GM12878 (cell line): ENCODE data around the gene FLRT1. TPM values are rescaled to one million over a fixed set of nuclear protein-coding genes. Genes with fewer than 3 reads are reported as not detected.

Experiments
- ATAC-seq: fragments of 200-7000 bp; cut with Tn5 transposase; 3 replicates; pipeline ENCODE4 v1.9.1; 2020; ENCODE audit warnings: mild to moderate bottlenecking, moderate library complexity
- BruUV-seq: library from RNA; stranded (reverse); fragments of 400-500 nt; replicated peaks from 2 replicates; lab custom pipeline; 2021; lab: Mats Ljungman, UMichigan
- CTCF ChIA-PET: fragments of 300-600 bp; sonication (Branson Sonifier 250); formaldehyde crosslinking; extraction: SDS; loops from one replicate; lab custom pipeline; 2021; ENCODE audit warnings: inconsistent platforms; lab: Yijun Ruan, JAX
- POLR2A ChIA-PET: fragments of 350-600 bp; formaldehyde crosslinking; extraction: SDS; loops from one replicate; lab custom pipeline; 2021; ENCODE audit warnings: inconsistent platforms; lab: Charles Lee
- RAD21 ChIA-PET: fragments of 300-600 bp; sonication (Branson Sonifier 250); formaldehyde crosslinking; loops from one replicate; lab custom pipeline; 2023; ENCODE audit warnings: antibody characterized with exemption; ENCODE audit not compliant: unreplicated experiment; lab: Charles Lee
- SMC1A ChIA-PET: fragments of 300-600 bp; sonication (Branson Sonifier 250); formaldehyde crosslinking; loops from one replicate; lab custom pipeline; 2023; ENCODE audit not compliant: unreplicated experiment, uncharacterized antibody; lab: Charles Lee
- DNase-seq: peaks from one replicate; pipeline ENCODE4 v3.0.0-alpha.2; 2011; ENCODE audit warnings: low read depth, low spot score
- FAIRE-seq: peaks from 3 replicates; lab custom pipeline; 2011; peaks lifted over from hg19 to GRCh38; lab: Jason Lieb, UNC
- H2AFZ ChIP-seq: 2 replicates; pipeline ENCODE4 v1.6.0; 2011; ENCODE audit warnings: low read depth, low read length, control low read depth; ENCODE audit not compliant: control insufficient read depth
- H3K27ac ChIP-seq: 2 replicates; pipeline ENCODE4 v1.5.1; 2011; ENCODE audit warnings: control low read depth; ENCODE audit not compliant: control insufficient read depth, insufficient read depth
- H3K27me3 ChIP-seq, 2 experiments: replicated peaks in 1 of 2; 2 replicates each; pipeline versions ENCODE4 v1.6.0 to v1.6.1; 2011; ENCODE audit warnings: low read length in 1 of 2; ENCODE audit not compliant: control insufficient read depth in 2 of 2, insufficient read depth in 2 of 2
- H3K36me3 ChIP-seq, 2 experiments: 2 replicates each; pipeline ENCODE4 v1.5.1; 2011; ENCODE audit warnings: low read length in 1 of 2; ENCODE audit not compliant: control insufficient read depth in 2 of 2, insufficient read depth in 2 of 2
- H3K4me1 ChIP-seq: 2 replicates; pipeline ENCODE4 v1.6.1; 2011; ENCODE audit warnings: mild to moderate bottlenecking, low read length, moderate library complexity, mixed read lengths; ENCODE audit not compliant: control insufficient read depth, insufficient read depth
- H3K4me2 ChIP-seq: 2 replicates; pipeline ENCODE4 v1.6.0; 2011; ENCODE audit warnings: control low read depth; ENCODE audit not compliant: control insufficient read depth, insufficient read depth
- H3K4me3 ChIP-seq: fragments of 200-600 bp; sonication (generic); 2 replicates; pipeline ENCODE4 v1.5.1; 2016
- H3K79me2 ChIP-seq: 2 replicates; pipeline ENCODE4 v1.6.0; 2011; ENCODE audit warnings: low read length; ENCODE audit not compliant: control insufficient read depth, insufficient read depth
- H3K9ac ChIP-seq: 2 replicates; pipeline ENCODE4 v1.8.0; 2011; ENCODE audit warnings: low read length, control low read depth, mixed read lengths; ENCODE audit not compliant: control insufficient read depth, insufficient read depth
- H3K9me3 ChIP-seq: replicated peaks from 3 replicates; pipeline ENCODE4 v1.5.1; 2011; ENCODE audit warnings: mild to moderate bottlenecking, low read length; ENCODE audit not compliant: control insufficient read depth, insufficient read depth
- H4K20me1 ChIP-seq: 2 replicates; pipeline ENCODE4 v1.6.0; 2011; ENCODE audit not compliant: control insufficient read depth, insufficient read depth
- CBFB ChIP-seq: IDR thresholded peaks from 2 replicates; pipeline ENCODE4 v1.6.1; 2016; ENCODE audit warnings: antibody characterized with exemption, low read depth
- CUX1 ChIP-seq: IDR thresholded peaks from 2 replicates; pipeline ENCODE4 v1.6.1; 2012; ENCODE audit warnings: improper control_type of control experiment, low read depth, low read length; ENCODE audit not compliant: insufficient replicate concordance
- HDAC2 ChIP-seq: fragments of 200-600 bp; sonication (generic); IDR thresholded peaks from 2 replicates; pipeline ENCODE4 v1.6.1; 2017
- HSF1 ChIP-seq: fragments of 150-350 bp; IDR thresholded peaks from 2 replicates; pipeline ENCODE4 v1.6.1; 2014; ENCODE audit warnings: mild to moderate bottlenecking, low read depth, low read length
- IKZF1 ChIP-seq: fragments of 450-650 bp; conservative IDR thresholded peaks from 2 replicates; pipeline ENCODE4 v1.6.1; 2017; ENCODE audit warnings: antibody characterized with exemption, mild to moderate bottlenecking
- KAT2A ChIP-seq: conservative IDR thresholded peaks from 2 replicates; pipeline ENCODE4 v1.6.1; 2011; ENCODE audit warnings: low read depth, low read length; ENCODE audit not compliant: control insufficient read depth
- MTA3 ChIP-seq: IDR thresholded peaks from 2 replicates; pipeline ENCODE4 v1.6.1; 2012; ENCODE audit warnings: low read length, inconsistent platforms, borderline replicate concordance
- MYC ChIP-seq: IDR thresholded peaks from 2 replicates; pipeline ENCODE4 v1.6.1; 2011; ENCODE audit warnings: mild to moderate bottlenecking, low read length, moderate library complexity, inconsistent platforms; ENCODE audit not compliant: insufficient read depth, insufficient replicate concordance, insufficient read length, severe bottlenecking
- NR2C2 ChIP-seq: IDR thresholded peaks from 2 replicates; pipeline ENCODE4 v1.6.1; 2011; ENCODE audit warnings: borderline replicate concordance, low read depth; ENCODE audit not compliant: control insufficient read depth, insufficient read length
- SREBF1 ChIP-seq: IDR thresholded peaks from 2 replicates; pipeline ENCODE4 v1.6.1; 2012; ENCODE audit warnings: mild to moderate bottlenecking, low read length
- SRF ChIP-seq, 2 experiments: IDR thresholded peaks; 2 replicates each; pipeline ENCODE4 v1.6.1; 2011; ENCODE audit warnings: low read depth in 2 of 2, low read length in 2 of 2, mild to moderate bottlenecking in 1 of 2, moderate library complexity in 1 of 2
- SUPT20H ChIP-seq: IDR thresholded peaks from 2 replicates; pipeline ENCODE4 v1.6.1; 2011; ENCODE audit warnings: low read depth, mild to moderate bottlenecking, low read length, moderate library complexity, borderline replicate concordance; ENCODE audit not compliant: control insufficient read depth
- ZBTB33 ChIP-seq: fragments of 450-650 bp; IDR thresholded peaks from 2 replicates; pipeline ENCODE4 v1.6.1; 2017; ENCODE audit warnings: mild to moderate bottlenecking
- whole genome bisulfite sequencing: methylation state at CpG from one replicate; pipeline ENCODE4 v1.1.6; 2016; ENCODE audit warnings: low lambda C conversion rate; ENCODE audit not compliant: insufficient replicate concordance, insufficient coverage; ENCODE audit errors: missing lambda C conversion rate; 5-methylcytosine and 5-hydroxymethylcytosine counted together
- in situ Hi-C: fragments of 300-500 bp; cut with MboI; formaldehyde crosslinking; loops from 9 replicates; pipeline ENCODE4 v1.14.3; 2018; ENCODE audit warnings: mixed read lengths
- intact Hi-C: fragments of 100-400 bp; cut with micrococcal nuclease; formaldehyde crosslinking; loops from one replicate; pipeline ENCODE4 v1.14.2; 2022; ENCODE audit not compliant: unreplicated experiment
- polyA plus RNA-seq, 11 experiments: library from polyadenylated mRNA; depleted of rRNA in 4 of 11; unstranded in 6 of 11; stranded (reverse) in 5 of 11; fragments of >200 nt; fragmentation: Nextera tagmentation in 4 of 11; fragmentation: Illumina TruSeq in 1 of 11; extraction: Ambion mirVana in 4 of 11; extraction: Trizol in 1 of 11; gene quantifications; 1 replicate in 1 of 11; 2 replicates in 10 of 11; pipeline versions ENCODE4 v1.2.1 to v1.2.3, GENCODE V29; 2011 to 2016; ENCODE audit warnings: inconsistent platforms in 2 of 11, missing spikeins in 2 of 11, low read depth in 1 of 11
- total RNA-seq, 4 experiments: library from RNA; depleted of rRNA in 3 of 4; stranded (reverse); fragments of >200 nt in 3 of 4; fragmentation: Illumina TruSeq in 1 of 4; extraction: Trizol in 1 of 4; gene quantifications; 2 replicates each; pipeline versions ENCODE4 v1.2.1 to v1.2.3, GENCODE V29; 2013 to 2021
- TF ChIP-seq, protein P1 (sequence below): fragments of 450-650 bp; IDR thresholded peaks from 2 replicates; pipeline ENCODE4 v1.6.1; 2014; ENCODE audit warnings: mild to moderate bottlenecking

Gene FLRT1
- total and polyA plus RNA-seq, 10 of the 15 experiments (the other 5 are each of a cell fraction or from before 2014, with no cell fraction given), result 0.10 to 0.12 TPM; not detected in 8

DNA sequence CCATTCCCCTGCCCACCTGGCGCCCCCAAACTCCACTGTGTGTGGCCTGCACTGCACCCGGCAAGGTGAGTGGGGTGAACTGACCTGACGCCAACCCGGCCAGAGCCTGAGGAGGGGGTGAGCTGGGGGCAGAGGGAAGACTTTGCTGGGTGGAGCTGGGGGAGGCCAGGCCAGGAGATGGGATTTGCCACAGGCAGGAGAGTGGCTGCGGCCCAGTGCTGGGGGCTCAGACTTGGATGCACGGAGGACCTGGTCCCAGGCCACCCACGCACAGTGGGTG is 17.8 kb upstream of the FLRT1 start (continued):
- TF ChIP-seq SUPT20H, result no peak
- TF ChIP-seq NR2C2, result no peak
- no peak for TF ChIP-seq SREBF1

GRCh38 chr11:64018310-64018709 is 17.4 kb upstream of the FLRT1 start:
- CTCF ChIA-PET, result no interaction called here

More at GRCh38 chr11:64018310-64018709, 17.4 kb upstream of the FLRT1 start:
- H3K27me3 ChIP-seq, result no peaks in the 10 kb centered on the region; a peak in 1 of 4 replicates
- H3K4me1 ChIP-seq, result no peaks in the 10 kb centered on the region
- no peak overlapping the region for H3K4me2 ChIP-seq
- FAIRE-seq (no peak), DNase-seq (no peak), ATAC-seq (no peak)
- no peaks in the 10 kb centered on the region for H3K36me3 ChIP-seq
- ChIA-PET SMC1A (no interaction called here), RAD21 (no interaction called here), POLR2A (interaction anchor here (0.5 kb wide), 1 partner anchor 78 kb away, joined by 7 read pairs; no protein-coding TSS in a partner anchor)
- no peak overlapping the region for H2AFZ ChIP-seq
- no peak overlapping the region for H3K9ac ChIP-seq
- no peak overlapping the region for H3K27ac ChIP-seq
- TF ChIP-seq HSF1 (no peak), IKZF1 (no peak), MYC (no peak), MTA3 (no peak), KAT2A (no peak), CBFB (no peak), CUX1 (no peak), SRF (IDR thresholded peaks at IDR 0.05; ENCODE audit: low read depth in 2 of 2, low read length in 2 of 2) (no peak), ZBTB33 (no peak), HDAC2 (no peak)
- TF ChIP-seq, protein P1, sequence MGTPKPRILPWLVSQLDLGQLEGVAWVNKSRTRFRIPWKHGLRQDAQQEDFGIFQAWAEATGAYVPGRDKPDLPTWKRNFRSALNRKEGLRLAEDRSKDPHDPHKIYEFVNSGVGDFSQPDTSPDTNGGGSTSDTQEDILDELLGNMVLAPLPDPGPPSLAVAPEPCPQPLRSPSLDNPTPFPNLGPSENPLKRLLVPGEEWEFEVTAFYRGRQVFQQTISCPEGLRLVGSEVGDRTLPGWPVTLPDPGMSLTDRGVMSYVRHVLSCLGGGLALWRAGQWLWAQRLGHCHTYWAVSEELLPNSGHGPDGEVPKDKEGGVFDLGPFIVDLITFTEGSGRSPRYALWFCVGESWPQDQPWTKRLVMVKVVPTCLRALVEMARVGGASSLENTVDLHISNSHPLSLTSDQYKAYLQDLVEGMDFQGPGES, result no peak
- WGBS, result 47% methylated on average over 8 of the region's 8 CpGs
- in situ Hi-C loops, result no loop called here
- intact Hi-C loops, result no loop called here
- no peak overlapping the region for H3K4me3 ChIP-seq
- no TSS peak for BruUV-seq
- no peaks in the 10 kb centered on the region for H4K20me1 ChIP-seq
- no peaks in the 10 kb centered on the region for H3K9me3 ChIP-seq
- no peaks in the 10 kb centered on the region for H3K79me2 ChIP-seq
